ENCODE measurements around the gene SERGEF. TPM values are rescaled to one million over a fixed set of nuclear protein-coding genes. Genes with fewer than 3 reads are reported as not detected.

SERGEF gene
- total and polyA plus RNA-seq, 2 of the 13 experiments (the other 11 are each of a cell fraction or from before 2014, with no cell fraction given) = 54.5 to 114 TPM

DNA sequence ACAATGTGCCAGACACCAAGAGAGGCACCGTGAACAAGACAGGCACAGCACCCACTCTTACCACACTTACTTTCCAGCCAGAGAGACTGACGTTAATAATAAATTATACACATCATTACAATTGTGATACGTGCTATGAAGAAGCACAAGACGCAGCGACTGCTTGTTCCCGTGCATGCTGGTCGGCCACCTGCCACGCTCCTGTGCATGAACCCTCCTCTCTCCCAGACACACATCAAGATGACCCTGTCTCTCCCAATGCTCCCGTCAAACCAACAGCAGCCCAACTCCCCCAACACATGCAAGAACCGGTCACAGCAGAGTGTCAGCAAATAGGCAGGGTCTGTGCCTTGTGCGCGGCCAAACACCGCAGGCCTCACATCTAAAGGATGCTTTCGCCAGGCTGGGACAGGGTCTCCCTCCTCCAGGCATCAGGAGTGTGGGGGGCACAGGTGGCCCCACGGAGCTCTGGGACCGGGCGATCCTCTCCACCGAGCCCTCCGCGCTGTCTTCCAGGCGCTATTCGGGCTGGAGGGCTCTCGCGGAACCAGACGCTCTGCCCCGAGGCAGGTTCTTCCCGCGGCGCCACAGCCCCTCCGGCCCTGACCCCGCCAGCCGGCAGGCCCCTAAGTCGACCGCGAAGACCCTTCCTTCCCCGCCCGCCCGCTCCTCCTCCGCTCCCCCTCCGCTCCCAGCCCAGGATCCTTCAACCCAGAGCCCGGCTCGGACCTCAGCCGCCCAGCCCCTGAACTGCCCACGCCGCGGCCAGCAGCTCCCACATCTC is 533 bp downstream of the SERGEF start (continued):
- 0 out of 2 replicates have a peak, but pooled peaks have one; percentile 58 for TF ChIP-seq ZNF234 (CRISPR knock-in tag; conservative IDR thresholded peaks at IDR 0.05)
- TF ChIP-seq ZNF335 (CRISPR knock-in tag; IDR thresholded peaks at IDR 0.05) = 0 out of 2 replicates have a peak, but pooled peaks have one; percentile 41
- TF ChIP-seq ZBTB8A (CRISPR knock-in tag; IDR thresholded peaks at IDR 0.05; ENCODE audit: borderline replicate concordance, low read depth) = peak; percentile 55; the same call in 1 of the 2 replicates
- peak in 1 of 2 experiments; percentile 47; a peak in 2 of 4 replicates for TF ChIP-seq HMGXB4 (CRISPR knock-in tag; IDR thresholded peaks at IDR 0.05; ENCODE audit: borderline replicate concordance in 1 of 2, low read depth in 1 of 2)
- no peak for TF ChIP-seq FOXJ3 (CRISPR knock-in tag; IDR thresholded peaks at IDR 0.05; ENCODE audit: borderline replicate concordance)
- TF ChIP-seq ZNF292 (CRISPR knock-in tag; IDR thresholded peaks at IDR 0.05; ENCODE audit: borderline replicate concordance, low read depth) = 0 out of 2 replicates have a peak, but pooled peaks have one; percentile 67
- 0 out of 2 replicates have a peak, but pooled peaks have one; percentile 21 for TF ChIP-seq KDM3A (CRISPR knock-in tag; IDR thresholded peaks at IDR 0.05; ENCODE audit: low read depth)
- TF ChIP-seq THAP11 (CRISPR knock-in tag; IDR thresholded peaks at IDR 0.05) = no peak
- TF ChIP-seq GMEB1 (CRISPR knock-in tag; IDR thresholded peaks at IDR 0.05; ENCODE audit: borderline replicate concordance) = peak; percentile 7; the same call in 1 of the 2 replicates
- 0 out of 2 replicates have a peak, but pooled peaks have one; percentile 72 for TF ChIP-seq GLI4 (CRISPR knock-in tag; IDR thresholded peaks at IDR 0.05; ENCODE audit: borderline replicate concordance)
- peak; percentile 29 for TF ChIP-seq ZNF407 (CRISPR knock-in tag; IDR thresholded peaks at IDR 0.05; ENCODE audit: not compliant biosample characterization)
- TF ChIP-seq SAFB2 (CRISPR knock-in tag; IDR thresholded peaks at IDR 0.05; ENCODE audit: borderline replicate concordance, low read depth) = no peak
- TF ChIP-seq MAX (IDR thresholded peaks at IDR 0.05) = peak; percentile 61
- TF ChIP-seq ZNF547 (CRISPR knock-in tag; IDR thresholded peaks at IDR 0.05) = peak; percentile 54
